Measurements from ENCODE around the gene EXOC3L4. TPM values are rescaled to one million over a fixed set of nuclear protein-coding genes. Genes with fewer than 3 reads are reported as not detected.
"Not testable (repeated sequence)": the region's sequence is repeated elsewhere in the genome, so short reads cannot be mapped to it uniquely, and the experiment has no call there.

EXOC3L4 gene
- total RNA-seq, 2 donors from 2014 or later, result 0.37 TPM; not detected in 1

DNA sequence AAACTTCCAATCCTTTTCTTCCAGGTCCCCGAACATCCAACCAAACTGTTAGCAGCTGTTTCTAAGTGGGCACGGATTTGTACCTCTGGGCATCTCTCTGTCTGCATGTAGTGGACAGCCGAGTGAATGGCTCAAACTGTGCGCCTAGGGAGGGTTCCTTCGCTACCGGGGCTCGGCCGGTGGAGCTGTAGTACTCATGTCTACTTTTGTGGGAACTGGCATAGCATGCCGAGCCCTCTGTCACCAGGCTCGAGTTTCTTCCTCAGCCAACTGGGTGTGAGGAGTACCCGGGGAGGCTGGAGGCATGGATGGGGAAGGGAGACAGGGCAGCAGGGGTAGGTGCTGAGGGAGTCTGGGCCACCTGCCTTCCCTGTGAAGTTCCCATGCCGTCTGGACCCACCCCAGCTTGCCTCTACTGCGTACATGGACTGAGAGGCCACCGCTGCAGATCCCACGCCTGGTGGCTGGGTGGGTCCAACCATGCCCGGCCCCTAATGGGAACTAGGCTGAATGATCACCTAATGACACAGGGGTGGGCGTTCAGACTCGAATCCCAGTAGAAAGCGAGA, 51.7 kb downstream of the EXOC3L4 start:
- H3K9me3 ChIP-seq, result no peaks in the 10 kb centered on the region
- H3K4me1 ChIP-seq, result no peaks in the 10 kb centered on the region
- H3K36me3 ChIP-seq, result no peaks in the 10 kb centered on the region
- H3K27me3 ChIP-seq, result peaks cover 0 to 4% of the 10 kb centered on the region in 2 donors
- H3K4me3 ChIP-seq, result no peak overlapping the region
- H3K27ac ChIP-seq, result no peak overlapping the region
- no peak for DNase-seq (ENCODE audit: low spot score)
- TF ChIP-seq, protein P1, sequence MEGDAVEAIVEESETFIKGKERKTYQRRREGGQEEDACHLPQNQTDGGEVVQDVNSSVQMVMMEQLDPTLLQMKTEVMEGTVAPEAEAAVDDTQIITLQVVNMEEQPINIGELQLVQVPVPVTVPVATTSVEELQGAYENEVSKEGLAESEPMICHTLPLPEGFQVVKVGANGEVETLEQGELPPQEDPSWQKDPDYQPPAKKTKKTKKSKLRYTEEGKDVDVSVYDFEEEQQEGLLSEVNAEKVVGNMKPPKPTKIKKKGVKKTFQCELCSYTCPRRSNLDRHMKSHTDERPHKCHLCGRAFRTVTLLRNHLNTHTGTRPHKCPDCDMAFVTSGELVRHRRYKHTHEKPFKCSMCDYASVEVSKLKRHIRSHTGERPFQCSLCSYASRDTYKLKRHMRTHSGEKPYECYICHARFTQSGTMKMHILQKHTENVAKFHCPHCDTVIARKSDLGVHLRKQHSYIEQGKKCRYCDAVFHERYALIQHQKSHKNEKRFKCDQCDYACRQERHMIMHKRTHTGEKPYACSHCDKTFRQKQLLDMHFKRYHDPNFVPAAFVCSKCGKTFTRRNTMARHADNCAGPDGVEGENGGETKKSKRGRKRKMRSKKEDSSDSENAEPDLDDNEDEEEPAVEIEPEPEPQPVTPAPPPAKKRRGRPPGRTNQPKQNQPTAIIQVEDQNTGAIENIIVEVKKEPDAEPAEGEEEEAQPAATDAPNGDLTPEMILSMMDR (IDR thresholded peaks at IDR 0.05), result no peak

DNA sequence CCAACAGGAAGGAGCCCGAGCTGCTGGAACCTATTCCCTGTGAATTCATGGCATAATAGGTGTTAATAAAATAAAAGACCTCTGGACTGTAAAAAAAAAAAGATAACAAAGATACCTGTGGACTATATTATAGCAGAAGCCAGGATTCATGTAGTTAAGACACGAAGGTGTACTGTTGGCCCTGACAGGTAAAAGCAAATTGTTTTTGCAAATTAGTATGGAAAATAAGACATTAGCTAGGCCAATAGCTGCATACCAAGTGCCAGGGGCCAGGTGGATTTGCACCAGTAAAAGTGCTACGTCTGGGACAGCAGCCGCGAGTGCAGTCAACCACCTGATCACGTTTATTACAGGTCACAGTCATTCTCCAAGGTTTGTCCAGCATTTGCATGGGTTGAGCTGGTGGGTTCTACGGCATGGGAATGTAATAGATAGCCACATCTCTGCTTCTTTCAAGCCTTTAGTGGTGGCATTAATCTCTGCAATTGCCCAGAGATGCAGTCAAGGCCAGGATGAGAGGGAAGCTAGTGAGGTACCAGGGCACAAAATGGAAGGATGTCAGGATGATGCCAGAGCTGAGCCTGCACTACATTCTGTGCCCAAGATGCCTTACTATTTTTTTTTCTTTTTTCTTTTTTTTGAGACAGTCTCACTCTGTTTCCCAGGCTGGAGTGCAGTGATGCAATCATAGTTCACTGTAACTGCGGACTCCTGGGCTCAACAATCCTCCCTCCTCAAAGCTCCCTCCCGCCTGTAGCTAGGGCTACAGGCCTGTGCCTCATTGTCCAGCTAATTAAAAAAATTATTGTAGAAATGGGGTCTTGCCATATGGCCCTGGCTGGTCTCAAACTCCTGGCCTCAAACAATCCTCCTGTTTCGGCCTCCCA, 55.1 kb downstream of the EXOC3L4 start:
- no peaks in the 10 kb centered on the region for H3K9me3 ChIP-seq
- no peak overlapping the region for H3K4me3 ChIP-seq
- no peaks in the 10 kb centered on the region for H3K27me3 ChIP-seq
- no peak for DNase-seq (ENCODE audit: low spot score)
- TF ChIP-seq, protein P1 (IDR thresholded peaks at IDR 0.05), result no peak
- no peak overlapping the region for H3K27ac ChIP-seq
- H3K4me1 ChIP-seq, result peaks cover 0 to under 1% of the 10 kb centered on the region in 2 donors
- H3K36me3 ChIP-seq, result no peaks in the 10 kb centered on the region

DNA sequence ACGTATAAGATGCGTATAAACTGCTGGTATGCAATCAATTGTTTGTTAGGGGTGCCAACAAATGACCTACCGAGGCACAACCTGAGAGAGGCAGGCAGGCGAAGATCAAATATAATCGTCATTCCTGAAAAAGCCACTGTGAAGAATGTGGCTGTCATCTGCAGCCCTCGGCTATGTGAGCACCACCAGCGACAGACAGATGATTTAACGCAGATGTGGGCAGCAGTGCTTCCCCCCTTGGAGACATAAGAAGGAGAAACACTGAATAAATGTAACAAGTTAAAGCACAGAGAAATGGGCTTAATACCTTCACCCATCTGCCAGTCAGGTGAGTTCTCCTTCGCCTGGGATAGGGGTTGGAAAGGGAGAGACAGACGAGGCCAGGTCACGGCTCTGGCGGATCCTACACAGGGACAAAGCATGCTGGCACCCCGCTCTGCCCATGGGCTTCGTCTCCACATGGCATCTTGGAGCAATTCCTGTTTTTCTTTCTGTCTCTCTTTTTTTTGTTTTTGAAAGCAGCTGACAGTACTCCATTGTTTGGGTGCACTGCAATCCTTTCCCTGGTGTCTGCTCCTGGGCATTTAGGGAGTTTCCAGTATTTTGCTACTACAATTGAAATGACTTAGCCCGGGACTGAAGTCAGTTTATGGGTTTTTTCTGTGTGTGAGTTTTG, 56.9 kb downstream of the EXOC3L4 start:
- Histone ChIP-seq H3K9me3 (no peaks in the 10 kb centered on the region), H3K4me3 (no peak overlapping the region), H3K27me3 (no peaks in the 10 kb centered on the region), H3K36me3 (no peaks in the 10 kb centered on the region), H3K4me1 (peaks cover 0 to 9% of the 10 kb centered on the region in 2 donors), H3K27ac (no peak overlapping the region)
- TF ChIP-seq, protein P1 (IDR thresholded peaks at IDR 0.05), result no peak
- DNase-seq (ENCODE audit: low spot score), result no peak

DNA sequence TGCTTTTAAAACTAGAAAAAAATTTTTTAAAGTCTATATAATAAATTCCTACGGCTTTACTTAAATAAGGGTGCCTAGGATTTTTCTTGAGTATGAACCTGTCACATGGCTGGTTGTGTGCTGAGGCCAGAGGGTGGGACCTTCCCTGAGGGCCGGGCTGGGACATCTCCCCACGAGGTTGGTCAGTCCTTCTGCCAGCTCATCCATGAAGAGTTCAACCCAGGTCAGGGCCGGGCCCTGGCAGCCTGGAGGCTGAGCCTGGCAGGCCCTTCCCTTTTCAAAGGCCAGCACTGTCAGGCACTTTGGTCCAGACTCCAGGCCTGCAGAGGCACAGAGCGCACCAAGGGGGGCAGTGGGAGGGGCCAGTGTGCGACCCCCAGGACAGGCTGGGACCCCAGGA, 60.5 kb downstream of the EXOC3L4 start:
- no peaks in the 10 kb centered on the region for H3K36me3 ChIP-seq
- no peak overlapping the region for H3K4me3 ChIP-seq
- DNase-seq (ENCODE audit: low spot score), result peak; percentile 85
- H3K27me3 ChIP-seq, result no peaks in the 10 kb centered on the region
- no peak overlapping the region for H3K27ac ChIP-seq
- peaks cover 0 to 9% of the 10 kb centered on the region in 2 donors for H3K4me1 ChIP-seq
- TF ChIP-seq, protein P1 (IDR thresholded peaks at IDR 0.05), result no peak
- H3K9me3 ChIP-seq, result no peaks in the 10 kb centered on the region

DNA sequence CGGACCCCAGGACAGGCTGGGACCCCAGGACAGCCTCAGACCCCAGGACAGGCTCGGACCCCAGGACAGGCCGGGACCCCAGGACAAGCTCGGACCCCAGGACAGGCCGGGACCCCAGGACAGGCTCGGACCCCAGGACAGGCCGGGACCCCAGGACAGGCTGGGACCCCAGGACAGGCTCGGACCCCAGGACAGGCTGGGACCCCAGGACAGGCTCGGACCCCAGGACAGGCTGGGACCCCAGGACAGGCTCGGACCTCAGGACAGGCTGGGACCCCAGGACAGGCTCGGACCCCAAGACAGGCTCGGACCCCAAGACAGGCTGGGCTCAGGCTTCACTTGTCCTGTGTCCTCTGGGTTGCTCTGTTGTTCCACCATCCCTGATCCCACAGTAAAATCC, 60.9 kb downstream of the EXOC3L4 start:
- not testable (repeated sequence) for H3K27ac ChIP-seq

DNA sequence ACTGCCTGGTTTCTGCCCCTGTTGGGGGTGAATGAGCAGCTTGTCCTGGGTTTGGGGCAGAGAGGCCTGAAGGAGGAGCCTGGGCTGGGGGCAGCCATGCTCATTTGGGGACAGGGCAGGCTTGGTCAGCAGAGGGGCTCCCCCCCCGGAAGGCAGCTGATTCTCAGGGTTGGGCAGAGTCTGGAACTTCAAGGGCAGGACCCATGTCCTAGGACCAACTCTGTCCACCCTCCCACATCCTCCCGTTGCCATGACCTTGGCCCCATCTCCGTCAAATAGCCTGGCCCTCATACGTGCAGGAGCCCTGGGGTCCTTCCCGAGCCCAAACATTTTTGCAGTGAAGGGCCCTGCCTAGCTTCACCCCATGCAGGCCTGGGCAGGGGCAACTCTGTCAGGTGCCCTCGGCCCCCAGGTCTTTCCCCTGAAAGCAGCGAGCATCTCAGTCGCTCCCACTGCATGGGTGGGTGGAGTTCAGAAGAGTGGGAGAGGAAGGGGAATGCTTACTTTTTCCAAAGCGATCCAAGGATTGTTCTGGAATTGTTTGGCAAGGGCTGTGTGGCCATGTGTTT, 61.4 kb downstream of the EXOC3L4 start:
- no peak for DNase-seq (ENCODE audit: low spot score)
- Histone ChIP-seq H3K4me1 (peaks cover 0 to 9% of the 10 kb centered on the region in 2 donors), H3K36me3 (no peaks in the 10 kb centered on the region), H3K9me3 (no peaks in the 10 kb centered on the region), H3K27ac (no peak overlapping the region), H3K27me3 (no peaks in the 10 kb centered on the region), H3K4me3 (no peak overlapping the region)
- TF ChIP-seq, protein P1 (IDR thresholded peaks at IDR 0.05), result no peak

More for the DNA sequence above, 60.9 kb downstream of the EXOC3L4 start:
- DNase-seq (ENCODE audit: low spot score); H3K36me3 ChIP-seq; H3K4me3 ChIP-seq; H3K4me1 ChIP-seq; H3K9me3 ChIP-seq; H3K27me3 ChIP-seq: not testable (repeated sequence)
